PFSK-1 (cell line): ENCODE results near the gene PRSS1. TPM values are rescaled to one million over a fixed set of nuclear protein-coding genes. Genes with fewer than 3 reads are reported as not detected.

Source experiments
- FOXP2 ChIP-seq: optimal IDR thresholded peaks from 2 replicates; pipeline ENCODE3; 2011; ENCODE audit warnings: borderline replicate concordance, control low read depth, inconsistent platforms; ENCODE audit not compliant: insufficient read depth; ENCODE audit errors: extremely low read length, extremely low read depth
- POLR2AphosphoS5 ChIP-seq: IDR thresholded peaks from 2 replicates; pipeline ENCODE4 v1.6.1; 2012; ENCODE audit warnings: low read depth, mild to moderate bottlenecking, control low read depth, low read length, moderate library complexity
- SIN3A ChIP-seq: IDR thresholded peaks from 2 replicates; pipeline ENCODE4 v1.6.1; 2012; ENCODE audit warnings: mild to moderate bottlenecking, low read length, moderate library complexity, borderline replicate concordance; ENCODE audit not compliant: insufficient read depth
- TAF1 ChIP-seq: IDR thresholded peaks from 2 replicates; pipeline ENCODE4 v1.6.1; 2012; ENCODE audit warnings: low read length, control low read depth, borderline replicate concordance; ENCODE audit not compliant: insufficient read depth
- polyA plus RNA-seq: library from polyadenylated mRNA; unstranded; fragments of >200 nt; gene quantifications from one replicate; pipeline ENCODE4 v1.2.1, GENCODE V29; 2012; ENCODE audit warnings: low read depth, missing spikeins; ENCODE audit not compliant: insufficient read length
- TF ChIP-seq, protein P1 (sequence below), 2 experiments: IDR thresholded peaks; 2 replicates each; pipeline versions ENCODE4 v1.6.1 to v1.8.0; 2011 to 2012; ENCODE audit warnings: low read depth in 2 of 2, low read length in 2 of 2, control low read depth in 1 of 2, inconsistent platforms in 1 of 2, mild to moderate bottlenecking in 1 of 2, moderate library complexity in 1 of 2; ENCODE audit not compliant: insufficient read depth in 1 of 2

The PRSS1 gene
- polyA plus RNA-seq = not detected

DNA sequence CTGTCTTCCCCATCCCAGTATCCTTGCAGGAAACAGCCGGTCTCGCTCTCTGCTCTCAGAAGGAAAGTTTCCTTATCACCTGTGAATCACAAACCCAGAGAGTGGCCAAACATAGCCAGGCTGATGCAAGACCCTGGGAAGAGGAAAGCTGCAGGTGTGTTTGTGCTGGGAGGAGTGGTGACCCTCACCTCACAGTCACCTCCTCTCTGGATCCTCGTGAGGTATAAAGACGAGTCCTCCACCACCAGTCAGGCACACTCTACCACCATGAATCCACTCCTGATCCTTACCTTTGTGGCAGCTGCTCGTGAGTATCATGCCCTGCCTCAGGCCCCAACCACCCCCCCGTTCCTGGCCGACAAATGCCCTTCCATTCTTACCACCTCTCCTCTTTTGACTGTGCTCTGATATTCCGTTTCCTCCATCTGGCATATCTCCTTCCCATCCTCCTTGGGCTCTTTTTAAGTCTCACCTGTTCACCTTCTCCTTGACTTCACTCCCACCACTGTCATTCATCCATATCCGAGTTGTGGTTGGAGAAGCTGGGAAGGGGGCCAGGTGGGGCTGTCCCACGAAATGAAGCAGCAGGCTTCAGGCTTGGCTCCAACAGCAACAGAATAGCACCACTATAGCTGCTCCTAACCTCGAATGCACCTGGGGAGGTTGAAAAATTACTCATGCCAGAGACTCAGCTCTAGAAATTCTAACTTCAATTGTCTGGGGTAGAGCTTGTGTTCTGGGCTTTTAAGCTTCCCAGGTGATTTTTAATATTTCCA, at the start of gene PRSS1:
TSS of gene PRSS1 (plus strand) at position 255 of the 776 bp plus-strand sequence. CDS start at position 268, 13 bp downstream.
- TF ChIP-seq, protein P1, sequence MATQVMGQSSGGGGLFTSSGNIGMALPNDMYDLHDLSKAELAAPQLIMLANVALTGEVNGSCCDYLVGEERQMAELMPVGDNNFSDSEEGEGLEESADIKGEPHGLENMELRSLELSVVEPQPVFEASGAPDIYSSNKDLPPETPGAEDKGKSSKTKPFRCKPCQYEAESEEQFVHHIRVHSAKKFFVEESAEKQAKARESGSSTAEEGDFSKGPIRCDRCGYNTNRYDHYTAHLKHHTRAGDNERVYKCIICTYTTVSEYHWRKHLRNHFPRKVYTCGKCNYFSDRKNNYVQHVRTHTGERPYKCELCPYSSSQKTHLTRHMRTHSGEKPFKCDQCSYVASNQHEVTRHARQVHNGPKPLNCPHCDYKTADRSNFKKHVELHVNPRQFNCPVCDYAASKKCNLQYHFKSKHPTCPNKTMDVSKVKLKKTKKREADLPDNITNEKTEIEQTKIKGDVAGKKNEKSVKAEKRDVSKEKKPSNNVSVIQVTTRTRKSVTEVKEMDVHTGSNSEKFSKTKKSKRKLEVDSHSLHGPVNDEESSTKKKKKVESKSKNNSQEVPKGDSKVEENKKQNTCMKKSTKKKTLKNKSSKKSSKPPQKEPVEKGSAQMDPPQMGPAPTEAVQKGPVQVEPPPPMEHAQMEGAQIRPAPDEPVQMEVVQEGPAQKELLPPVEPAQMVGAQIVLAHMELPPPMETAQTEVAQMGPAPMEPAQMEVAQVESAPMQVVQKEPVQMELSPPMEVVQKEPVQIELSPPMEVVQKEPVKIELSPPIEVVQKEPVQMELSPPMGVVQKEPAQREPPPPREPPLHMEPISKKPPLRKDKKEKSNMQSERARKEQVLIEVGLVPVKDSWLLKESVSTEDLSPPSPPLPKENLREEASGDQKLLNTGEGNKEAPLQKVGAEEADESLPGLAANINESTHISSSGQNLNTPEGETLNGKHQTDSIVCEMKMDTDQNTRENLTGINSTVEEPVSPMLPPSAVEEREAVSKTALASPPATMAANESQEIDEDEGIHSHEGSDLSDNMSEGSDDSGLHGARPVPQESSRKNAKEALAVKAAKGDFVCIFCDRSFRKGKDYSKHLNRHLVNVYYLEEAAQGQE (IDR thresholded peaks at IDR 0.05; ENCODE audit: insufficient read depth in 1 of 2, low read depth in 2 of 2, low read length in 2 of 2) = no peak
- TF ChIP-seq POLR2AphosphoS5 (no peak), TAF1 (no peak), FOXP2 (no peak), SIN3A (no peak)

DNA sequence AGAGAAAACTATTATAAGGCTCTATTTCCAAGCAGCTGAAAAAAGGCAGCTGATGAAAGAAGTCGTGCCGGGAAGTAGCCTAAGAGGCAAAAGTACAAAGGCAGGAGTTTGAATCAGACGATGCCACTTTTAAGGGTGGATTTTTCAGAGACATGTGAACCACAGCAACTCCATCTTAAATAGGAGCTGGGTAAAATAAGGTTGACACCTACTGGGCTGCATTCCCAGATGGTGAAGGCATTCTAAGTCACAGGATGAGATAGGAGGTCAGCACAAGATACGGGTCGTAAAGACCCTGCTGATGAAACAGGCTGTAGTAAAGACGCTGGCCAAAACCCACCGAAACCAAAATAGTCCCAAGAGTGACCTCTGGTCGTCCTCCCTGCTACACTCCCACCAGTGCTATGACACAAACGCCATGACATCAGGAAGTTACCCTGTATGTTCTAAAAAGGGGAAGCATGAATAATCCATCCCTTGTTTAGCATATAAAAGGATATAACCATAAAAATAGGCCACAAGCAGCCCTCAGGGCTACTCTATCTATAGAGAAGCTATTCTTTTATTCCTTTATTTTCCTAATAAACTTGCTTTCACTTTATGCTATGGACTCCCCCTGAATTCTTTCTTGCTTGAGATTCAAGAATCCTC, 45.5 kb upstream of the PRSS1 start:
- TF ChIP-seq, protein P1 (IDR thresholded peaks at IDR 0.05; ENCODE audit: insufficient read depth in 1 of 2, low read depth in 2 of 2, low read length in 2 of 2) = no peak
- TF ChIP-seq POLR2AphosphoS5 (no peak), TAF1 (no peak), SIN3A (no peak), FOXP2 (no peak)

DNA sequence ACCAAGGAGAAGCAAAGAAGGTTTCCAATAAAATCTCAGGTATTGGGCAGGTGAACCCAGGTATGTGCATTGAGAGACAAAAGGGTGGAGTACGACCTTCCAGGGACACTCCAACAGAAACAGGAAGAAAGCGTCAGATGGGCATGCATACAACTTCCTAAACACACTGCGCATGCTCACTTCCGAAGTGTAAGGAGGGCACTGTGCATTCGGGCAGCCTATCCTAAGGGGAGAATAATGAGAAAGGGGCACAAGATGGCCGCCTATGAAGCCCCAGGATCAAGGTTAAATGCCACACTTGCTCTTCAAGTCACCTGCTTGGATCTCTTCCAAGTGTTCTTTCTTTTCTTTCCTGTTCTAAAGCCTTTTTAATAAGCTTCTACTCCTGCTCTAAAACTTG, 39.4 kb upstream of the PRSS1 start:
- no peak for TF ChIP-seq TAF1
- TF ChIP-seq, protein P1 (IDR thresholded peaks at IDR 0.05; ENCODE audit: insufficient read depth in 1 of 2, low read depth in 2 of 2, low read length in 2 of 2) = no peak
- TF ChIP-seq SIN3A = no peak
- no peak for TF ChIP-seq FOXP2
- TF ChIP-seq POLR2AphosphoS5 = no peak

DNA sequence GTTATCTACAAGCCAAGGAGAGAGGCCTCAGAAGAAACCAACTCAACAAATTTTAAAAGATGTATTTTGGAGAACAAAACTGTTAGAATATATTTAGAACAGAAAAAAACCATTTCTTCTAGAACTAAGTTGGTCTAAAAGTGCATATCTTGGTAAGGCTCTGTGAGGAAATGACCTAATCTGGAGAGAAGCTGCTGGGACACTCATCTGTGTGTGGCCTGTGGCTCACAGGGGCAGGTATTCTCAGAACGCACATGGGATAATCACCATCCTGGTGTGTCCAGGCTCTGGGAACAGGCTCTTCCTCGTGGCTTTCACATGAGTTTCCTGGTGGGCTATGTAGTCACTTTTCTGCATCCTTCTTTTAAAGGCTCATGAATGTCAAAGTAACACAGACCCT, 38.1 kb upstream of the PRSS1 start:
- TF ChIP-seq SIN3A (no peak), POLR2AphosphoS5 (no peak), FOXP2 (no peak), TAF1 (no peak)
- TF ChIP-seq, protein P1 (IDR thresholded peaks at IDR 0.05; ENCODE audit: insufficient read depth in 1 of 2, low read depth in 2 of 2, low read length in 2 of 2) = no peak
